ENCODE data around the gene MORC2.

Gene MORC2

DNA sequence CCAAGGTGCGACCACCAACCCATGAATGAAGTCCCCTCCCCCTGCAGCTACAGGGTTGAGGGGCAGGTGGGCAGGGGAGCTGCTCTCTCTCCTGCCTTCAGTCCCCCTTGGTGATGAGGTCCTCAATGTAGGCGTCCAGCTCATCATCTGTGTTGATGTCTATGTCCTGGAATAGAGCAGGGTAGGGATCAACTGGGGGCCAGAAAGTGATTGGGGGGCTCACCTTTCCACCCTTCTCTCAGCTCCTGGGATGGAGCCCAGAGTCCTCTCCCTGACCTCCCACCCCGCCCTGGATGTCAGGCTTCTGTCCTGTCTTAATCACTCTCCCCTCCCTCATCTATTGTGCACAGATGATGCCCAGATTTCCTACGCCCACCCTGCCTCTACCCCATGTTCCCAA lies 41.9 kb downstream of the MORC2 start:
- Histone ChIP-seq H4K20me1 (ENCODE audit: insufficient read depth, low read length) (no peaks in the 10 kb centered on the region), H2AFZ (ENCODE audit: low read length) (no peak overlapping the region), H3K27me3 (replicated peaks; ENCODE audit: insufficient read depth, low read length) (no peaks in the 10 kb centered on the region), H3K4me2 (ENCODE audit: low read depth, low read length) (no peak overlapping the region), H3K27ac (ENCODE audit: low read length) (no peak overlapping the region), H3K4me3 (ENCODE audit: low read length) (no peak overlapping the region), H3K36me3 (replicated peaks; ENCODE audit: insufficient read depth, low read length) (no peaks in the 10 kb centered on the region), H3K79me2 (ENCODE audit: low read length) (no peaks in the 10 kb centered on the region), H3K9ac (ENCODE audit: low read length) (no peak overlapping the region), H3K9me3 (replicated peaks; ENCODE audit: insufficient read depth, low read length) (no peaks in the 10 kb centered on the region), H3K9me2 (replicated peaks; ENCODE audit: insufficient read depth, low read length) (no peaks in the 10 kb centered on the region), H3K4me1 (ENCODE audit: low read length) (no peaks in the 10 kb centered on the region), H3F3A (ENCODE audit: insufficient read depth, low read length) (no peaks in the 10 kb centered on the region)
- no peak for DNase-seq
- TF ChIP-seq EZH2 (optimal IDR thresholded peaks at IDR 0.05; ENCODE audit: low read depth, low read length) (no peak), EZH2phosphoT487 (IDR thresholded peaks at IDR 0.05; ENCODE audit: low read length) (no peak)
- TF ChIP-seq, protein P1, sequence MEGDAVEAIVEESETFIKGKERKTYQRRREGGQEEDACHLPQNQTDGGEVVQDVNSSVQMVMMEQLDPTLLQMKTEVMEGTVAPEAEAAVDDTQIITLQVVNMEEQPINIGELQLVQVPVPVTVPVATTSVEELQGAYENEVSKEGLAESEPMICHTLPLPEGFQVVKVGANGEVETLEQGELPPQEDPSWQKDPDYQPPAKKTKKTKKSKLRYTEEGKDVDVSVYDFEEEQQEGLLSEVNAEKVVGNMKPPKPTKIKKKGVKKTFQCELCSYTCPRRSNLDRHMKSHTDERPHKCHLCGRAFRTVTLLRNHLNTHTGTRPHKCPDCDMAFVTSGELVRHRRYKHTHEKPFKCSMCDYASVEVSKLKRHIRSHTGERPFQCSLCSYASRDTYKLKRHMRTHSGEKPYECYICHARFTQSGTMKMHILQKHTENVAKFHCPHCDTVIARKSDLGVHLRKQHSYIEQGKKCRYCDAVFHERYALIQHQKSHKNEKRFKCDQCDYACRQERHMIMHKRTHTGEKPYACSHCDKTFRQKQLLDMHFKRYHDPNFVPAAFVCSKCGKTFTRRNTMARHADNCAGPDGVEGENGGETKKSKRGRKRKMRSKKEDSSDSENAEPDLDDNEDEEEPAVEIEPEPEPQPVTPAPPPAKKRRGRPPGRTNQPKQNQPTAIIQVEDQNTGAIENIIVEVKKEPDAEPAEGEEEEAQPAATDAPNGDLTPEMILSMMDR (IDR thresholded peaks at IDR 0.05; ENCODE audit: low read length), result no peak

DNA sequence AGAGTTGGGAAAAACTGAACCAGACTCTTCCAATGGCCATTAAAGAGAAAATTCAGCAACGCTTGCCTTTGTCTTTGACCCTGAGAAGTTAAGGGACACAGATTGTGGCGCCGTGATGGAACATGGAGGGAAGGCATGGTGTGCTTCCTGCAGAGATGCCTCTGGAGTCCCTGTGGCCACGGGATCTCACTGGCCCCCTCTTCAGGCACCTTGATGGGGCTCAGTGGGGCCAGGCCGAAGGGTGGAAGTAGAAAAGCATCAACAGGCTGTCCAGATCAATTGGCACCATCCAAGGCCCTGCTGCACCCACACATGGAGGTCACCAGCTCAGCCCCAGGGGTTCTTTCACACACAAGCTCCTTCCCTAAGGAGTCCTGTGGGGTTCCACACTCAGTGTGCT lies 42.9 kb downstream of the MORC2 start:
- Histone ChIP-seq H3K27me3 (replicated peaks; ENCODE audit: insufficient read depth, low read length) (no peaks in the 10 kb centered on the region), H3K27ac (ENCODE audit: low read length) (no peak overlapping the region), H3K9me3 (replicated peaks; ENCODE audit: insufficient read depth, low read length) (no peaks in the 10 kb centered on the region), H2AFZ (ENCODE audit: low read length) (no peak overlapping the region), H3K36me3 (replicated peaks; ENCODE audit: insufficient read depth, low read length) (no peaks in the 10 kb centered on the region), H3F3A (ENCODE audit: insufficient read depth, low read length) (no peaks in the 10 kb centered on the region), H3K4me3 (ENCODE audit: low read length) (no peak overlapping the region), H4K20me1 (ENCODE audit: insufficient read depth, low read length) (no peaks in the 10 kb centered on the region), H3K4me2 (ENCODE audit: low read depth, low read length) (no peak overlapping the region), H3K9ac (ENCODE audit: low read length) (no peak overlapping the region), H3K4me1 (ENCODE audit: low read length) (no peaks in the 10 kb centered on the region), H3K79me2 (ENCODE audit: low read length) (no peaks in the 10 kb centered on the region), H3K9me2 (replicated peaks; ENCODE audit: insufficient read depth, low read length) (no peaks in the 10 kb centered on the region)
- no peak for DNase-seq
- TF ChIP-seq, protein P1 (IDR thresholded peaks at IDR 0.05; ENCODE audit: low read length), result no peak
- TF ChIP-seq EZH2 (optimal IDR thresholded peaks at IDR 0.05; ENCODE audit: low read depth, low read length) (no peak), EZH2phosphoT487 (IDR thresholded peaks at IDR 0.05; ENCODE audit: low read length) (no peak)

DNA sequence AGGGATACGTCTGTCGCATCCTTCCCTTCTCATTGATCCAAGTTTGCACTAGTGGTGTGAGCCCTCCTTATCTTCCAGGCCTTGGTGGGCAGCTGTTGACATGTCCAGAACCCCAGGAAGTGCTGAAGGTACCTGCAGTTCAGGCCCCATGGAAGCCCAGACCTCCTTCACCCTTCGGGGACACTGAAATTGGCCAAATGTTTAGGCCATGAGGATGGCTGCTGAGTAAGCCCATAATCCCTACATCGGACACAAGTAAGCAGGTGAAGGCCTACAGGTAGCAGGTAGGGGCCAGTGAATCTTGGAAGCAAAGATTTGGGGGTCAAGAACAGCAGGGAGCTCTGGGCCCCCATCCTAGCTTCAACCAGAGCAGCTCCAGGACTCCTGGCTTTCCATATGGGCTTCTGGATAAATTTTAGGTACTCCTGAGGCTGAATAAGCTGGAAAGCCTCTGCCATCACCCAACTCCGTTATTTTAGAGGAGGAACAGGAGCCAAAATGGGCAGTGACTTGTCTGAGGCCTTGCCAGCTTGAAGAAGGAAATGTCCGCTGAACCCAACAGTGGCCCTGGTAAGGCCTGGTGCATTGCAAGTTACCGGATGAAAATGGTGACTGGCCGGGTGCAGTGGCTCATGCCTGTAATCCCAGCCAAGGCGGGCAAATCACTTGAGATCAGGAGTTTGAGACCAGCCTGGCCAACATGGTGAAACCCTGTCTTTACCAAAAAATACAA lies 45.2 kb downstream of the MORC2 start:
- DNase-seq, result no peak
- Histone ChIP-seq H3K4me3 (ENCODE audit: low read length) (no peak overlapping the region), H3F3A (ENCODE audit: insufficient read depth, low read length) (no peaks in the 10 kb centered on the region), H3K36me3 (replicated peaks; ENCODE audit: insufficient read depth, low read length) (no peaks in the 10 kb centered on the region), H3K4me2 (ENCODE audit: low read depth, low read length) (no peak overlapping the region), H3K27me3 (replicated peaks; ENCODE audit: insufficient read depth, low read length) (no peaks in the 10 kb centered on the region), H3K9ac (ENCODE audit: low read length) (no peak overlapping the region), H4K20me1 (ENCODE audit: insufficient read depth, low read length) (no peaks in the 10 kb centered on the region), H3K79me2 (ENCODE audit: low read length) (no peaks in the 10 kb centered on the region), H3K9me3 (replicated peaks; ENCODE audit: insufficient read depth, low read length) (no peaks in the 10 kb centered on the region), H3K27ac (ENCODE audit: low read length) (no peak overlapping the region), H3K4me1 (ENCODE audit: low read length) (no peaks in the 10 kb centered on the region), H3K9me2 (replicated peaks; ENCODE audit: insufficient read depth, low read length) (no peaks in the 10 kb centered on the region), H2AFZ (ENCODE audit: low read length) (no peak overlapping the region)
- TF ChIP-seq EZH2phosphoT487 (IDR thresholded peaks at IDR 0.05; ENCODE audit: low read length), result no peak
- TF ChIP-seq, protein P1 (IDR thresholded peaks at IDR 0.05; ENCODE audit: low read length), result no peak
- no peak for TF ChIP-seq EZH2 (optimal IDR thresholded peaks at IDR 0.05; ENCODE audit: low read depth, low read length)

All from MM.1S (cell line).